ENCODE results near the gene PXDN.
A peak's percentile ranks its signal among the peaks of the same experiment; 100 is the strongest.

PXDN gene

GRCh38 chr2:1741851-1742250, 2.5 kb downstream of the PXDN start:
- Histone ChIP-seq H3K9ac (ENCODE audit: insufficient read length) (no peak overlapping the region), H3K36me3 (ENCODE audit: insufficient read depth, low read length) (peaks cover 30% of the 10 kb centered on the region), H3K9me3 (ENCODE audit: low read depth, low read length) (no peaks in the 10 kb centered on the region), H3K4me3 (peak overlapping the region; percentile 90), H3K27ac (0 out of 2 replicates have a peak overlapping the region, but pooled peaks have one; percentile 26)
- TF ChIP-seq EZH2 (IDR thresholded peaks at IDR 0.05) (no peak), POLR2AphosphoS5 (IDR thresholded peaks at IDR 0.05; ENCODE audit: borderline replicate concordance, low read depth, low read length) (no peak), FOXP2 (optimal IDR thresholded peaks at IDR 0.05; ENCODE audit: control extremely low read depth, extremely low read length, insufficient read depth) (no peak)
- no peak for DNase-seq (ENCODE audit: low read depth, low spot score)

GRCh38 chr2:1740716-1741589, 3.4 kb downstream of the PXDN start:
- H3K27ac ChIP-seq = peak overlapping the region; percentile 31; the same call in 1 of the 2 replicates
- no peaks in the 10 kb centered on the region for H3K9me3 ChIP-seq (ENCODE audit: low read depth, low read length)
- H3K36me3 ChIP-seq (ENCODE audit: insufficient read depth, low read length) = peaks cover 35% of the 10 kb centered on the region
- TF ChIP-seq POLR2AphosphoS5 (IDR thresholded peaks at IDR 0.05; ENCODE audit: borderline replicate concordance, low read depth, low read length) (no peak), EZH2 (IDR thresholded peaks at IDR 0.05) (no peak), FOXP2 (optimal IDR thresholded peaks at IDR 0.05; ENCODE audit: control extremely low read depth, extremely low read length, insufficient read depth) (no peak)
- DNase-seq (ENCODE audit: low read depth, low spot score) = no peak
- H3K9ac ChIP-seq (ENCODE audit: insufficient read length) = no peak overlapping the region
- H3K4me3 ChIP-seq = no peak overlapping the region

GRCh38 chr2:1739961-1740715, 4.2 kb downstream of the PXDN start:
- H3K27ac ChIP-seq = peak overlapping the region; percentile 31; the same call in 1 of the 2 replicates
- no peak overlapping the region for H3K4me3 ChIP-seq
- TF ChIP-seq POLR2AphosphoS5 (IDR thresholded peaks at IDR 0.05; ENCODE audit: borderline replicate concordance, low read depth, low read length) (no peak), FOXP2 (optimal IDR thresholded peaks at IDR 0.05; ENCODE audit: control extremely low read depth, extremely low read length, insufficient read depth) (no peak), EZH2 (IDR thresholded peaks at IDR 0.05) (no peak)
- DNase-seq (ENCODE audit: low read depth, low spot score) = no peak
- H3K36me3 ChIP-seq (ENCODE audit: insufficient read depth, low read length) = peaks cover 44% of the 10 kb centered on the region
- peaks cover 5% of the 10 kb centered on the region; the same call in 1 of the 2 replicates for H3K9me3 ChIP-seq (ENCODE audit: low read depth, low read length)
- no peak overlapping the region for H3K9ac ChIP-seq (ENCODE audit: insufficient read length)

GRCh38 chr2:1739322-1739957, 4.9 kb downstream of the PXDN start:
- no peak for DNase-seq (ENCODE audit: low read depth, low spot score)
- no peak overlapping the region for H3K9ac ChIP-seq (ENCODE audit: insufficient read length)
- H3K36me3 ChIP-seq (ENCODE audit: insufficient read depth, low read length) = peaks cover 48% of the 10 kb centered on the region
- H3K4me3 ChIP-seq = no peak overlapping the region
- H3K27ac ChIP-seq = no peak overlapping the region
- TF ChIP-seq EZH2 (IDR thresholded peaks at IDR 0.05) (no peak), FOXP2 (optimal IDR thresholded peaks at IDR 0.05; ENCODE audit: control extremely low read depth, extremely low read length, insufficient read depth) (no peak), POLR2AphosphoS5 (IDR thresholded peaks at IDR 0.05; ENCODE audit: borderline replicate concordance, low read depth, low read length) (no peak)
- peaks cover 8% of the 10 kb centered on the region; the same call in 1 of the 2 replicates for H3K9me3 ChIP-seq (ENCODE audit: low read depth, low read length)

- peaks cover 54% of the 10 kb centered on the region for H3K36me3 ChIP-seq (ENCODE audit: insufficient read depth, low read length)
- H3K4me3 ChIP-seq = no peak overlapping the region
- peaks cover 14% of the 10 kb centered on the region; the same call in 1 of the 2 replicates for H3K9me3 ChIP-seq (ENCODE audit: low read depth, low read length)
- no peak overlapping the region for H3K9ac ChIP-seq (ENCODE audit: insufficient read length)
- DNase-seq (ENCODE audit: low read depth, low spot score) = no peak
- TF ChIP-seq POLR2AphosphoS5 (IDR thresholded peaks at IDR 0.05; ENCODE audit: borderline replicate concordance, low read depth, low read length) = no peak
- no peak for TF ChIP-seq EZH2 (IDR thresholded peaks at IDR 0.05)
- TF ChIP-seq FOXP2 (optimal IDR thresholded peaks at IDR 0.05; ENCODE audit: control extremely low read depth, extremely low read length, insufficient read depth) = no peak
- H3K27ac ChIP-seq = no peak overlapping the region
Measured at GRCh38 chr2:1738646-1739302, 5.5 kb downstream of the PXDN start.

GRCh38 chr2:1738163-1738562, 6.2 kb downstream of the PXDN start:
- no peak for DNase-seq (ENCODE audit: low read depth, low spot score)
- H3K4me3 ChIP-seq = no peak overlapping the region
- peaks cover 14% of the 10 kb centered on the region; the same call in 1 of the 2 replicates for H3K9me3 ChIP-seq (ENCODE audit: low read depth, low read length)
- no peak for TF ChIP-seq EZH2 (IDR thresholded peaks at IDR 0.05)
- TF ChIP-seq POLR2AphosphoS5 (IDR thresholded peaks at IDR 0.05; ENCODE audit: borderline replicate concordance, low read depth, low read length) = no peak
- no peak for TF ChIP-seq FOXP2 (optimal IDR thresholded peaks at IDR 0.05; ENCODE audit: control extremely low read depth, extremely low read length, insufficient read depth)
- no peak overlapping the region for H3K9ac ChIP-seq (ENCODE audit: insufficient read length)
- peaks cover 59% of the 10 kb centered on the region for H3K36me3 ChIP-seq (ENCODE audit: insufficient read depth, low read length)
- no peak overlapping the region for H3K27ac ChIP-seq

- Histone ChIP-seq H3K36me3 (ENCODE audit: insufficient read depth, low read length) (peaks cover 54% of the 10 kb centered on the region), H3K9me3 (ENCODE audit: low read depth, low read length) (peaks cover 14% of the 10 kb centered on the region; the same call in 1 of the 2 replicates), H3K9ac (ENCODE audit: insufficient read length) (no peak overlapping the region), H3K27ac (no peak overlapping the region), H3K4me3 (no peak overlapping the region)
- DNase-seq (ENCODE audit: low read depth, low spot score) = no peak
- TF ChIP-seq POLR2AphosphoS5 (IDR thresholded peaks at IDR 0.05; ENCODE audit: borderline replicate concordance, low read depth, low read length) (no peak), FOXP2 (optimal IDR thresholded peaks at IDR 0.05; ENCODE audit: control extremely low read depth, extremely low read length, insufficient read depth) (no peak), EZH2 (IDR thresholded peaks at IDR 0.05) (no peak)
Measured at GRCh38 chr2:1736997-1737480, 7.3 kb downstream of the PXDN start.
